ENCODE data around the gene HECTD4. TPM values are rescaled to one million over a fixed set of nuclear protein-coding genes. Genes with fewer than 3 reads are reported as not detected.

Gene HECTD4
- total and polyA plus RNA-seq, 2 of the 4 experiments (the other 2 are of a cell fraction) = 12.9 to 13.0 TPM

DNA sequence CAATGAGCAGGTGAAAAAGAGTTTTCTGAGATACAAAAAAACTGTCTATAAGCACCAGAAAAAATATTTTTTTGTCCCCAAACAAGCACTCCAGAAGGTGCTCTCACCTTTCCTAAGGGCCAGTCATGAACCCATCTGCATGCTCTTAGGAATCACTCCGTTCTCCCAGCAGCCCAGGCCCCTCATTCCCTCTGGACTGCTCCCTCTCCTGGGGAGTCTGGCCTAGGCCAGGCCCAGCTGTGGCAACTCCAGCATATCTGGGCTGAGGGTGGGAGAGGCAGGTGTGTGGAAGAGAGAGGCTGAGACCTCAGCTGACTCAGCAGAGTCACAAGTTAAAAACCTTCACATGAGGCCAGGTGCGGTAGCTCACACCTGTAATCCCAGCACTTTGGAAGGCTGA, 202.3 kb downstream of the HECTD4 start:
- Histone ChIP-seq H4K20me1 (ENCODE audit: insufficient read depth, low read length) (peaks cover 8% of the 10 kb centered on the region; the same call in 1 of the 2 replicates), H4K5ac (ENCODE audit: low read depth, low read length) (no peak overlapping the region), H4K91ac (ENCODE audit: insufficient read depth, low read depth, low read length) (no peak overlapping the region), H3K27ac (ENCODE audit: insufficient read depth, low read length) (no peak overlapping the region), H2BK20ac (ENCODE audit: low read depth, low read length) (no peak overlapping the region), H3K79me1 (ENCODE audit: low read depth in 1 of 2, low read length in 2 of 2) (peaks cover 0 to 7% of the 10 kb centered on the region in 2 experiments; a peak in 1 of 4 replicates), H3K9ac (ENCODE audit: low read depth, low read length) (no peak overlapping the region), H2BK120ac (ENCODE audit: low read depth, low read length) (no peak overlapping the region), H3K23ac (ENCODE audit: low read depth, low read length) (no peak overlapping the region), H3K18ac (ENCODE audit: low read depth, low read length) (no peak overlapping the region), H3K36me3 (ENCODE audit: control insufficient read depth, insufficient read depth, low read length) (peaks cover 43% of the 10 kb centered on the region), H3K4me1 (ENCODE audit: control insufficient read depth, insufficient read depth, low read length) (peaks cover 10% of the 10 kb centered on the region), H3K56ac (ENCODE audit: extremely low read depth, insufficient read depth, low read length) (no peak overlapping the region), H3K14ac (replicated peaks; ENCODE audit: low read depth, low read length) (no peak overlapping the region), H4K8ac (ENCODE audit: low read depth in 2 of 2, low read length in 2 of 2) (no peak overlapping the region), H2AFZ (replicated peaks; ENCODE audit: low read length, poor library complexity) (no peak overlapping the region), H3K4me3 (ENCODE audit: insufficient read depth, low read depth, low read length) (no peak overlapping the region), H2BK5ac (ENCODE audit: low read depth, low read length, poor library complexity, severe bottlenecking) (no peak overlapping the region), H3K27me3 (ENCODE audit: control insufficient read depth, insufficient read depth, low read length) (no peaks in the 10 kb centered on the region), H2BK15ac (ENCODE audit: low read depth, low read length) (no peak overlapping the region), H3K9me1 (ENCODE audit: insufficient read depth, low read length) (peaks cover 4% of the 10 kb centered on the region; the same call in 1 of the 2 replicates), H2AK9ac (replicated peaks; ENCODE audit: low read depth, low read length, poor library complexity) (no peak overlapping the region), H3K4me2 (ENCODE audit: low read depth, low read length) (no peak overlapping the region), H2AK5ac (ENCODE audit: low read depth, low read length) (no peak overlapping the region), H3K4ac (ENCODE audit: low read depth, low read length) (no peak overlapping the region), H3K9me3 (ENCODE audit: control insufficient read depth, insufficient read depth, low read length) (no peaks in the 10 kb centered on the region)
- ATAC-seq (ENCODE audit: low read depth) (no peak), DNase-seq (no peak)
- dilution Hi-C loops (cut with HindIII; ENCODE audit: low sequenced_read_pairs, unreplicated experiment) = no loop called here
- no TSS peak for BruUV-seq (replicated peaks)
- intact Hi-C loops (cut with micrococcal nuclease) = no loop called here
- TF ChIP-seq MAFK (IDR thresholded peaks at IDR 0.05; ENCODE audit: low read depth, low read length) (no peak), CHD1 (IDR thresholded peaks at IDR 0.05; ENCODE audit: low read depth, low read length) (no peak), CTCF (conservative IDR thresholded peaks at IDR 0.05; ENCODE audit: low read depth, low read length) (no peak), BHLHE40 (IDR thresholded peaks at IDR 0.05; ENCODE audit: low read depth, low read length) (no peak), CEBPB (IDR thresholded peaks at IDR 0.05; ENCODE audit: low read depth, low read length) (no peak), NFE2L2 (IDR thresholded peaks at IDR 0.05; ENCODE audit: low read depth, low read length) (no peak), FOS (IDR thresholded peaks at IDR 0.05; ENCODE audit: low read depth, low read length) (no peak), RFX5 (IDR thresholded peaks at IDR 0.05; ENCODE audit: low read depth, low read length) (no peak), USF2 (IDR thresholded peaks at IDR 0.05; ENCODE audit: low read depth, low read length) (no peak), MAZ (IDR thresholded peaks at IDR 0.05; ENCODE audit: borderline replicate concordance, low read depth, low read length) (no peak), RCOR1 (IDR thresholded peaks at IDR 0.05; ENCODE audit: insufficient replicate concordance, low read length) (no peak), MXI1 (IDR thresholded peaks at IDR 0.05; ENCODE audit: borderline replicate concordance, low read depth, low read length) (no peak), POLR2A (IDR thresholded peaks at IDR 0.05; ENCODE audit: low read depth, low read length) (no peak), RAD21 (IDR thresholded peaks at IDR 0.05; ENCODE audit: low read length) (no peak), SMC3 (IDR thresholded peaks at IDR 0.05; ENCODE audit: low read depth, low read length) (no peak)
- TF ChIP-seq, protein P1, sequence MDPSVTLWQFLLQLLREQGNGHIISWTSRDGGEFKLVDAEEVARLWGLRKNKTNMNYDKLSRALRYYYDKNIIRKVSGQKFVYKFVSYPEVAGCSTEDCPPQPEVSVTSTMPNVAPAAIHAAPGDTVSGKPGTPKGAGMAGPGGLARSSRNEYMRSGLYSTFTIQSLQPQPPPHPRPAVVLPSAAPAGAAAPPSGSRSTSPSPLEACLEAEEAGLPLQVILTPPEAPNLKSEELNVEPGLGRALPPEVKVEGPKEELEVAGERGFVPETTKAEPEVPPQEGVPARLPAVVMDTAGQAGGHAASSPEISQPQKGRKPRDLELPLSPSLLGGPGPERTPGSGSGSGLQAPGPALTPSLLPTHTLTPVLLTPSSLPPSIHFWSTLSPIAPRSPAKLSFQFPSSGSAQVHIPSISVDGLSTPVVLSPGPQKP (IDR thresholded peaks at IDR 0.05; ENCODE audit: borderline replicate concordance, low read depth, low read length) = no peak
- ChIA-PET POLR2A (ENCODE audit: unreplicated experiment) (no interaction called here), CTCF (no interaction called here)
- WGBS, 2 experiments (ENCODE audit: extremely low coverage in 2 of 2, insufficient read length in 1 of 2) = 83% methylated on average over 1 of the region's 2 CpGs; no CpG with 5 or more reads in 1 of the 2 experiments
- in situ Hi-C loops (cut with MboI; ENCODE audit: low sequenced_read_pairs) = no loop called here

Data from IMR-90 (cell line).